Lower leg skin (tissue), 3 donors: ENCODE results near the gene APBA2.

Experiments
- POLR2A ChIP-seq, 2 donors: fragments of 450-650 bp; IDR thresholded peaks; one replicate each; pipeline ENCODE4 v1.6.1; 2016 to 2017; ENCODE audit warnings: antibody characterized with exemption in 2 of 2, mild to moderate bottlenecking in 1 of 2, moderate library complexity in 1 of 2
- TF ChIP-seq, protein P1 (sequence below), 3 donors: fragments of 450-650 bp; IDR thresholded peaks; one replicate each; pipeline ENCODE4 v1.5.1; 2016; ENCODE audit warnings: antibody characterized with exemption in 3 of 3, mild to moderate bottlenecking in 3 of 3, moderate library complexity in 2 of 3

DNA sequence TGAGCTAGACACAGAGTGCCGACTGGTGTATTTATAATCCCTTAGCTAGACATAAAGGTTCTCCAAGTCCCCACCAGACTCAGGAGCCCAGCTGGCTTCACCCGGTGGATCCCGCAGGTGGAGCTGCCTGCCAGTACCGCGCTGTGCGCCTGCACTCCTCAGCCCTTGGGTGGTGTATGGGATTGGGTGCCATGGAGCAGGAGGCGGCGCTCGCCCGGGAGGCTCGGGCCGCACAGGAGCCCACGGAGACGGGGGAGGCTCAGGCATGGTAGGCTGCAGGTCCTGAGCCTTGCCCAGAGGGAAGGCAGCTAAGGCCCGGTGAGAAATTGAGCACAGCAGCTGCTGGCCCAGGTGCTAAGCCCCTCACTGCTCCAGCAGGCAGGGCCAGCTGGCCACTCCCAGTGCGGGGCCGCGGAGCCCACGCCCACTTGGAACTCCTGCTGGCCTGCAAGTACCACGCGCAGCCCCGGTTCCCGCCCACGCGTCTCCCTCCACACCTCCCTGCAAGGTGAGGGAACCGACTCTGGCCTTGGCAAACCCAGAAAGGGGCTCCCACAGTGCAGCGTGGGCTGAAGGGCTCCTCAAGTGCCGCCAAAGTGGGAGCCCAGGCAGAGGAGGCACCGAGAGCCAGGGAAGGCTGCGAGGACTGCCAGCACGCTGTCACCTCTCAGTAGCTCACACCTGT is 274.1 kb downstream of the APBA2 start:
- TF ChIP-seq, protein P1, sequence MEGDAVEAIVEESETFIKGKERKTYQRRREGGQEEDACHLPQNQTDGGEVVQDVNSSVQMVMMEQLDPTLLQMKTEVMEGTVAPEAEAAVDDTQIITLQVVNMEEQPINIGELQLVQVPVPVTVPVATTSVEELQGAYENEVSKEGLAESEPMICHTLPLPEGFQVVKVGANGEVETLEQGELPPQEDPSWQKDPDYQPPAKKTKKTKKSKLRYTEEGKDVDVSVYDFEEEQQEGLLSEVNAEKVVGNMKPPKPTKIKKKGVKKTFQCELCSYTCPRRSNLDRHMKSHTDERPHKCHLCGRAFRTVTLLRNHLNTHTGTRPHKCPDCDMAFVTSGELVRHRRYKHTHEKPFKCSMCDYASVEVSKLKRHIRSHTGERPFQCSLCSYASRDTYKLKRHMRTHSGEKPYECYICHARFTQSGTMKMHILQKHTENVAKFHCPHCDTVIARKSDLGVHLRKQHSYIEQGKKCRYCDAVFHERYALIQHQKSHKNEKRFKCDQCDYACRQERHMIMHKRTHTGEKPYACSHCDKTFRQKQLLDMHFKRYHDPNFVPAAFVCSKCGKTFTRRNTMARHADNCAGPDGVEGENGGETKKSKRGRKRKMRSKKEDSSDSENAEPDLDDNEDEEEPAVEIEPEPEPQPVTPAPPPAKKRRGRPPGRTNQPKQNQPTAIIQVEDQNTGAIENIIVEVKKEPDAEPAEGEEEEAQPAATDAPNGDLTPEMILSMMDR (IDR thresholded peaks at IDR 0.05) = no peak
- no peak for TF ChIP-seq POLR2A (IDR thresholded peaks at IDR 0.05)
